ENCODE data around the gene BHLHA15.

The BHLHA15 gene

DNA sequence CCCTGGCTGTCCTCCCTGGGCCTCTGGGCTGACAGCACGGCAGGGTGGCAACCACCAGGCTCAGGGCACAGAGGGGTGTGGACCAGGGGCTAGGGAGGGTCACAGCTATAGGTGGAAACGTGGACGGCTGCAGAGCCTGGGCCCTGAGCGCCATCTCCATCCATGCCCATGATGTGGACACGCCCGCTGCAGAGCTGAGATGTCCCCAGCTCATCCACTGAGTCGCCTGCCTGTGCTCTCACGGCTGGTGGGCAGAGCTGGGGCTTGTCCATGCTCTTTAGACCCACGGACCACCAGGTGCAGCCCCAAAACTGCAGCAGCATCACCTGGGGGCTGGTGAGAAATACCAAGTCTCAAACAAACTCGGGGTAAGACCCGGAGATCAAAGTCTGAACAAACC, 24.7 kb downstream of the BHLHA15 start:
- Histone ChIP-seq H3K27me3 (ENCODE audit: insufficient read depth, poor library complexity, severe bottlenecking) (no peaks in the 10 kb centered on the region), H3K27ac (replicated peaks) (no peak overlapping the region), H3K4me3 (replicated peaks; ENCODE audit: insufficient read depth, low read length) (no peak overlapping the region)
- DNase-seq (ENCODE audit: low read depth in 1 of 2, low spot score in 1 of 2): no peak
- TF ChIP-seq POLR2AphosphoS5 (IDR thresholded peaks at IDR 0.05; ENCODE audit: low read depth) (no peak), SPI1 (IDR thresholded peaks at IDR 0.05; ENCODE audit: borderline replicate concordance, low read depth) (no peak), GABPA (IDR thresholded peaks at IDR 0.05; ENCODE audit: low read depth) (no peak)
- TF ChIP-seq, protein P1, sequence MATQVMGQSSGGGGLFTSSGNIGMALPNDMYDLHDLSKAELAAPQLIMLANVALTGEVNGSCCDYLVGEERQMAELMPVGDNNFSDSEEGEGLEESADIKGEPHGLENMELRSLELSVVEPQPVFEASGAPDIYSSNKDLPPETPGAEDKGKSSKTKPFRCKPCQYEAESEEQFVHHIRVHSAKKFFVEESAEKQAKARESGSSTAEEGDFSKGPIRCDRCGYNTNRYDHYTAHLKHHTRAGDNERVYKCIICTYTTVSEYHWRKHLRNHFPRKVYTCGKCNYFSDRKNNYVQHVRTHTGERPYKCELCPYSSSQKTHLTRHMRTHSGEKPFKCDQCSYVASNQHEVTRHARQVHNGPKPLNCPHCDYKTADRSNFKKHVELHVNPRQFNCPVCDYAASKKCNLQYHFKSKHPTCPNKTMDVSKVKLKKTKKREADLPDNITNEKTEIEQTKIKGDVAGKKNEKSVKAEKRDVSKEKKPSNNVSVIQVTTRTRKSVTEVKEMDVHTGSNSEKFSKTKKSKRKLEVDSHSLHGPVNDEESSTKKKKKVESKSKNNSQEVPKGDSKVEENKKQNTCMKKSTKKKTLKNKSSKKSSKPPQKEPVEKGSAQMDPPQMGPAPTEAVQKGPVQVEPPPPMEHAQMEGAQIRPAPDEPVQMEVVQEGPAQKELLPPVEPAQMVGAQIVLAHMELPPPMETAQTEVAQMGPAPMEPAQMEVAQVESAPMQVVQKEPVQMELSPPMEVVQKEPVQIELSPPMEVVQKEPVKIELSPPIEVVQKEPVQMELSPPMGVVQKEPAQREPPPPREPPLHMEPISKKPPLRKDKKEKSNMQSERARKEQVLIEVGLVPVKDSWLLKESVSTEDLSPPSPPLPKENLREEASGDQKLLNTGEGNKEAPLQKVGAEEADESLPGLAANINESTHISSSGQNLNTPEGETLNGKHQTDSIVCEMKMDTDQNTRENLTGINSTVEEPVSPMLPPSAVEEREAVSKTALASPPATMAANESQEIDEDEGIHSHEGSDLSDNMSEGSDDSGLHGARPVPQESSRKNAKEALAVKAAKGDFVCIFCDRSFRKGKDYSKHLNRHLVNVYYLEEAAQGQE (IDR thresholded peaks at IDR 0.05; ENCODE audit: insufficient replicate concordance, low read depth): no peak
- TF ChIP-seq, protein P2, sequence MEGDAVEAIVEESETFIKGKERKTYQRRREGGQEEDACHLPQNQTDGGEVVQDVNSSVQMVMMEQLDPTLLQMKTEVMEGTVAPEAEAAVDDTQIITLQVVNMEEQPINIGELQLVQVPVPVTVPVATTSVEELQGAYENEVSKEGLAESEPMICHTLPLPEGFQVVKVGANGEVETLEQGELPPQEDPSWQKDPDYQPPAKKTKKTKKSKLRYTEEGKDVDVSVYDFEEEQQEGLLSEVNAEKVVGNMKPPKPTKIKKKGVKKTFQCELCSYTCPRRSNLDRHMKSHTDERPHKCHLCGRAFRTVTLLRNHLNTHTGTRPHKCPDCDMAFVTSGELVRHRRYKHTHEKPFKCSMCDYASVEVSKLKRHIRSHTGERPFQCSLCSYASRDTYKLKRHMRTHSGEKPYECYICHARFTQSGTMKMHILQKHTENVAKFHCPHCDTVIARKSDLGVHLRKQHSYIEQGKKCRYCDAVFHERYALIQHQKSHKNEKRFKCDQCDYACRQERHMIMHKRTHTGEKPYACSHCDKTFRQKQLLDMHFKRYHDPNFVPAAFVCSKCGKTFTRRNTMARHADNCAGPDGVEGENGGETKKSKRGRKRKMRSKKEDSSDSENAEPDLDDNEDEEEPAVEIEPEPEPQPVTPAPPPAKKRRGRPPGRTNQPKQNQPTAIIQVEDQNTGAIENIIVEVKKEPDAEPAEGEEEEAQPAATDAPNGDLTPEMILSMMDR (IDR thresholded peaks at IDR 0.05; ENCODE audit: insufficient read depth, low read length): no peak

DNA sequence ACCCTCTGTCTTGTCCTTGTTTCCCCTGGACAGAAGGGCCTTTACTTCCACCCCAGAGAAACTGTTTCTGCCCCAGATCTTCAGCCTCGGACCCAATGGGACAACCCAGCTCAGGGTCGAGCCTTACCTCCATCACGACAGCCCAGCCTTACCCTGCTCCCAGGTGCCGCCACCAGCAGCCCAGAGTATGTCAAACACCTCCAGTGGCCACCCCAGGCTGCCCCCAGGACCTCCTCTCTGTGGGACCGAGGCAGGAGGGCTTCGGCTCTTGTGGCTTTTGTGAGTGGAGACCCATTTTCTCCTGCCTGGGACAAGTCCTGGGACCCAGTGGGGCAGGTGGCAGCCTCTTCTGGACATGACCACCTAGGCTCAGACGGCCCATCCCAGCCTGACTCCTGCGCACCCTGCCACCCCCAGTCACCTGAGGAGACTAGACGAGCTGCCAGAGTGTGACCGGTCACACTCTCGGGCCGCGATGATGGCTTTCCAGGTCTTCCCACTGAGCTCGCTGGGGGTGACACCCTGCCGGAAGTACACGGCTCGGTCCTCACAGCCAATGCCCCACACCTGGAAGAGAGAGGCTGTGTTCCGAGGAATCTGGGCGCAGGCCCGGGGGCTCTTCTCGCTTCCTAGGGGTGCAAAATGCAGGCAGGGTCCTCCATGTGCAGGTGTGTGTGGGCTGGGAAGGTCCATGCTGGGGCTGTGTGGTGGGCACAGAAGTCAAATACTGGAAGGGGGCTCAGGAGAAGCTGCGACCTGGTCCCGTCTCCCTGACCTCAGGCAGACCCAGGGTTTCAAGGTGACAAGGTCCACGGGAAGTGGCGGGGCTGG, 25.3 kb downstream of the BHLHA15 start:
- TF ChIP-seq, protein P2 (IDR thresholded peaks at IDR 0.05; ENCODE audit: insufficient read depth, low read length): no peak
- TF ChIP-seq SPI1 (IDR thresholded peaks at IDR 0.05; ENCODE audit: borderline replicate concordance, low read depth) (no peak), POLR2AphosphoS5 (IDR thresholded peaks at IDR 0.05; ENCODE audit: low read depth) (no peak), GABPA (IDR thresholded peaks at IDR 0.05; ENCODE audit: low read depth) (no peak)
- TF ChIP-seq, protein P1 (IDR thresholded peaks at IDR 0.05; ENCODE audit: insufficient replicate concordance, low read depth): no peak
- H3K4me3 ChIP-seq (replicated peaks; ENCODE audit: insufficient read depth, low read length): no peak overlapping the region
- H3K27me3 ChIP-seq (ENCODE audit: insufficient read depth, poor library complexity, severe bottlenecking): no peaks in the 10 kb centered on the region
- DNase-seq (ENCODE audit: low read depth in 1 of 2, low spot score in 1 of 2): no peak
- no peak overlapping the region for H3K27ac ChIP-seq (replicated peaks)

DNA sequence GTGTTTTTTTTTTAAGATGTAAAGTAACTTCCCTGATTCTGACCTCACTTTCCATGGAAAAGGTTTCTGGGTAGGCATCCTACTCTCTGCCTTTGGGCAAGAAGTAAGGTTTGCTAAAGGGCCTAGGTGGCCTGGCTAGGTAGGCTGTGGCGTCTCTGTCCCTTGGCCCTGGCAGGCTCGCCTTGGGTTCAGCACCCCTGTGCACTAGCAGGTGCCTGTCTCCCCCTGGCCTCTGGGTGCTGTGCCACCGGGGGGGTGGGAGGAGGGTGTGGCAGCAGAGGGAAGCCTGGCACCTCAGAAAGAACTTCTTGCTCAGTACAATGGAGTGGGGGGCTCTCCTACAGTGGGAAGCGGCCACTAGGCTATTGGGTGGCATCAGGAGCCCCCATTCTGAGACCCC, 26.8 kb downstream of the BHLHA15 start:
- Histone ChIP-seq H3K27ac (replicated peaks) (no peak overlapping the region), H3K4me3 (replicated peaks; ENCODE audit: insufficient read depth, low read length) (no peak overlapping the region), H3K27me3 (ENCODE audit: insufficient read depth, poor library complexity, severe bottlenecking) (no peaks in the 10 kb centered on the region)
- DNase-seq (ENCODE audit: low read depth in 1 of 2, low spot score in 1 of 2): no peak
- TF ChIP-seq, protein P2 (IDR thresholded peaks at IDR 0.05; ENCODE audit: insufficient read depth, low read length): no peak
- TF ChIP-seq, protein P1 (IDR thresholded peaks at IDR 0.05; ENCODE audit: insufficient replicate concordance, low read depth): no peak
- TF ChIP-seq SPI1 (IDR thresholded peaks at IDR 0.05; ENCODE audit: borderline replicate concordance, low read depth): no peak
- TF ChIP-seq GABPA (IDR thresholded peaks at IDR 0.05; ENCODE audit: low read depth): no peak
- TF ChIP-seq POLR2AphosphoS5 (IDR thresholded peaks at IDR 0.05; ENCODE audit: low read depth): no peak

Measured in HL-60 (cell line).